Transverse colon (tissue), 4 donors: ENCODE results near the gene LRRC74A. TPM values are rescaled to one million over a fixed set of nuclear protein-coding genes. Genes with fewer than 3 reads are reported as not detected.

Experiments
- DNase-seq: peaks from one replicate; pipeline ENCODE4 v3.0.0-alpha.2; 2019
- H3K27ac ChIP-seq, 4 donors: fragments of 200-600 bp; sonication (generic); 2 replicates each; pipeline ENCODE4 v1.5.1; 2016 to 2018; ENCODE audit warnings: inconsistent platforms in 4 of 4
- H3K27me3 ChIP-seq: fragments of 200-600 bp; sonication (generic); 2 replicates; pipeline ENCODE4 v1.5.1; 2017; ENCODE audit warnings: inconsistent platforms
- H3K36me3 ChIP-seq, 4 donors: fragments of 200-600 bp; sonication (generic); 2 replicates each; pipeline ENCODE4 v1.5.1; 2017 to 2019; ENCODE audit warnings: inconsistent platforms in 4 of 4
- H3K4me1 ChIP-seq, 4 donors: fragments of 200-600 bp; sonication (generic); 2 replicates each; pipeline ENCODE4 v1.5.1; 2017 to 2020; ENCODE audit warnings: inconsistent platforms in 4 of 4
- H3K4me3 ChIP-seq, 4 donors: fragments of 200-600 bp; sonication (generic); 1 replicate in 1 of 4; 2 replicates in 3 of 4; pipeline versions ENCODE4 v1.5.1 to v1.6.1; 2017 to 2019; ENCODE audit warnings: inconsistent platforms in 4 of 4
- H3K9me3 ChIP-seq, 2 donors: fragments of 200-600 bp; sonication (generic); 2 replicates each; pipeline ENCODE4 v1.5.1; 2017 to 2019; ENCODE audit warnings: inconsistent platforms in 2 of 2
- EP300 ChIP-seq: sonication (generic); formaldehyde crosslinking; IDR thresholded peaks from one replicate; pipeline ENCODE4 v1.6.1; 2017; ENCODE audit warnings: antibody characterized with exemption, low read depth
- POLR2A ChIP-seq: fragments of 450-650 bp; IDR thresholded peaks from one replicate; pipeline ENCODE4 v1.6.1; 2016; ENCODE audit warnings: antibody characterized with exemption, mild to moderate bottlenecking, moderate library complexity
- POLR2AphosphoS5 ChIP-seq, 3 donors: sonication (generic); formaldehyde crosslinking; IDR thresholded peaks; one replicate each; pipeline ENCODE4 v1.6.1; 2016; ENCODE audit warnings: antibody characterized with exemption in 3 of 3
- WGBS, 2 donors: methylation state at CpG; one replicate each; pipeline ENCODE4 v1.1.5; 2018; ENCODE audit warnings: low coverage in 1 of 2; 5-methylcytosine and 5-hydroxymethylcytosine counted together
- in situ Hi-C, 4 donors: fragments of 200-750 bp; cut with MboI; loops; one replicate each; pipeline versions ENCODE4 v1.15.0 to v1.15.1; 2017; ENCODE audit warnings: low sequenced_read_pairs in 3 of 4, low pct_ligation_motif_present in 1 of 4, low pct_unique_long_range_greater_than_20kb in 1 of 4
- intact Hi-C: fragments of 100-400 bp; cut with DNase I; formaldehyde crosslinking; loops from one replicate; pipeline ENCODE4 v1.15.1; 2023; ENCODE audit warnings: low total_unique reads
- total RNA-seq, 4 donors: library from RNA; depleted of rRNA; stranded (reverse); fragments of >200 nt; gene quantifications; one replicate each; pipeline ENCODE4 v1.1.0, GENCODE V29; 2016
- TF ChIP-seq, protein P1 (sequence below), 5 experiments: fragments of 200-600 bp in 3 of 5; fragments of 450-650 bp in 2 of 5; sonication (generic) in 3 of 5; IDR thresholded peaks; 1 replicate in 2 of 5; 2 replicates in 3 of 5; pipeline ENCODE4 v1.5.1; 2016 to 2017; ENCODE audit warnings: antibody characterized with exemption in 5 of 5, inconsistent platforms in 3 of 5, mild to moderate bottlenecking in 2 of 5, moderate library complexity in 1 of 5

The LRRC74A gene
- total RNA-seq, 4 donors from 2014 or later = not detected

DNA sequence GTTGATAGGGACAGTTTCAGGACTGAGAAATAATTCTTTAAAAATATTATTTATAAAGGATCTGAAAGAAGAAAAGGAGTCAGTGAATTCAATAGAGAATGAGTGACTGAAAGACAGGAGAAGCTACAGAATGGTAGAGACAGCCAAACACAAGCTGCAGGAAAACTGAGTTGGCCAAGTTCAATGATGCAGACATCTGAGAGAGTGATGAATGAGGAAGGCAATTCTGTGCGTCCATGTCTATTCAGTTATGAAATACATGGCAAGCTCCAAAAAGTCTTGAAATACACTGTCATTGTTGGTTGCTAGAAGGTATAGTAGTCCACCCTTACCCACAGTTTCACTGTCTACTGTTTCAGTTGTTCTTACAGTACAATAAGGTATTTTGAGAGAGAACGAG lies 6.8 kb downstream of the LRRC74A start:
- in situ Hi-C loops = no loop called here
- Histone ChIP-seq H3K4me3 (no peak overlapping the region), H3K27ac (no peak overlapping the region), H3K36me3 (no peaks in the 10 kb centered on the region), H3K4me1 (no peaks in the 10 kb centered on the region), H3K27me3 (no peaks in the 10 kb centered on the region), H3K9me3 (no peaks in the 10 kb centered on the region)
- intact Hi-C loops = no loop called here
- TF ChIP-seq EP300 (no peak), POLR2A (no peak), POLR2AphosphoS5 (IDR thresholded peaks at IDR 0.05) (no peak)
- TF ChIP-seq, protein P1, sequence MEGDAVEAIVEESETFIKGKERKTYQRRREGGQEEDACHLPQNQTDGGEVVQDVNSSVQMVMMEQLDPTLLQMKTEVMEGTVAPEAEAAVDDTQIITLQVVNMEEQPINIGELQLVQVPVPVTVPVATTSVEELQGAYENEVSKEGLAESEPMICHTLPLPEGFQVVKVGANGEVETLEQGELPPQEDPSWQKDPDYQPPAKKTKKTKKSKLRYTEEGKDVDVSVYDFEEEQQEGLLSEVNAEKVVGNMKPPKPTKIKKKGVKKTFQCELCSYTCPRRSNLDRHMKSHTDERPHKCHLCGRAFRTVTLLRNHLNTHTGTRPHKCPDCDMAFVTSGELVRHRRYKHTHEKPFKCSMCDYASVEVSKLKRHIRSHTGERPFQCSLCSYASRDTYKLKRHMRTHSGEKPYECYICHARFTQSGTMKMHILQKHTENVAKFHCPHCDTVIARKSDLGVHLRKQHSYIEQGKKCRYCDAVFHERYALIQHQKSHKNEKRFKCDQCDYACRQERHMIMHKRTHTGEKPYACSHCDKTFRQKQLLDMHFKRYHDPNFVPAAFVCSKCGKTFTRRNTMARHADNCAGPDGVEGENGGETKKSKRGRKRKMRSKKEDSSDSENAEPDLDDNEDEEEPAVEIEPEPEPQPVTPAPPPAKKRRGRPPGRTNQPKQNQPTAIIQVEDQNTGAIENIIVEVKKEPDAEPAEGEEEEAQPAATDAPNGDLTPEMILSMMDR (IDR thresholded peaks at IDR 0.05) = no peak
- no peak for DNase-seq
- 67 to 89% methylated on average over 2 of the region's 2 CpGs for WGBS, 2 donors

DNA sequence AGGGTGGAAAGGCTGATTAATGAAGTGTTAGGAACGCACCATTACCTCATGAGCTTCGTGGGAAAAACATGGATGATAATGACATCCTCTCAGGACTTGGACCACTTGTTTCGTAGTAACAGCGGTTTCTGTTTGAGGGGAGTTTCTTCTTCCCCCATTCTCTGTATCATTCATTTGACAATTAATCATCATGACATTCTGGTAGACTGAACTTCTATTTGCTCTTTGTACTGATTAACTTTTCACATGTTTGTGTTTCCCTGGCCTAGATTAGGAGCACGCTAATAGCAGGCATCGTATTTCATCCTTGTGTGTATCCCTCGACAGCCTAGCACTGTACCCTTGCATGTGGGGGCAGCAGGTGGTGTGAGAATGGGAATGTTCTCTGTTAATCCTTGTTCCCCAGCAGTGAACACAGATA lies 8.0 kb downstream of the LRRC74A start:
- Histone ChIP-seq H3K9me3 (no peaks in the 10 kb centered on the region), H3K4me1 (no peaks in the 10 kb centered on the region), H3K36me3 (no peaks in the 10 kb centered on the region), H3K27me3 (no peaks in the 10 kb centered on the region), H3K27ac (no peak overlapping the region), H3K4me3 (no peak overlapping the region)
- in situ Hi-C loops (no loop called here), intact Hi-C loops (no loop called here)
- TF ChIP-seq POLR2AphosphoS5 (IDR thresholded peaks at IDR 0.05) (no peak), POLR2A (no peak), EP300 (no peak)
- TF ChIP-seq, protein P1 (IDR thresholded peaks at IDR 0.05) = no peak
- 64 to 88% methylated on average over 4 to 7 of the region's 7 CpGs for WGBS, 2 donors
- no peak for DNase-seq

DNA sequence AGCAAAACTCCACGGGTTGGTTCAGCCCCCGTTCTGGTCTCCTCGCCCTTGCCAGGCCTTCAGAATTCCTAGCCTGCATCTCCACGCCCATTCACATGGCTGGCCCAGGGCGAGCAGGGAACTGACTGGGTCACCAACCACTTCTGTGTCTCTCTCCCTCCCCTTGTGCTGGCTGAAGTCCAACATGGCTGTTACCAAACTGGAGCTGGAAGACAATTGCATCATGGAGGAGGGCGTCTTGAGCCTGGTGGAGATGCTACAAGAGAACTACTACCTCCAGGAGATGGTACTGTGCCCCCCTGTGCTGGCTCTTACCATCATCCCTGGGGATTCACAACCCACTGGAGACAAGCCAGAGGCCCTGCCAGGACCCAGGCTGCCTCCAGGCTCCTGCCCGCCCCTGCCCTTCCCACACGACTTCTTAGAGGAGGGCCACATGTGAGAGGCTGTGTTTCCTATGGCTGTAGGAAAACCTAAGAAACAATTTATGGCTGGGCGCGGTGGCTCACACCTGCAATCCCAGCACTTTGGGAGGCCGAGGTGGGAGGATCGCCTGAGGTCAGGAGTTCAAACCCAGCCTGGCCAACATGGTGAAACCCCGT lies 9.9 kb downstream of the LRRC74A start:
- 83% methylated on average over 13 of the region's 13 CpGs; no CpG with 5 or more reads in 1 of the 2 donors for WGBS, 2 donors
- H3K4me1 ChIP-seq = no peaks in the 10 kb centered on the region
- H3K9me3 ChIP-seq = no peaks in the 10 kb centered on the region
- H3K4me3 ChIP-seq = no peak overlapping the region
- no peaks in the 10 kb centered on the region for H3K36me3 ChIP-seq
- no peak overlapping the region for H3K27ac ChIP-seq
- in situ Hi-C loops (no loop called here), intact Hi-C loops (no loop called here)
- no peak for DNase-seq
- no peaks in the 10 kb centered on the region for H3K27me3 ChIP-seq
- TF ChIP-seq, protein P1 (IDR thresholded peaks at IDR 0.05) = no peak
- no peak for TF ChIP-seq POLR2A
- TF ChIP-seq POLR2AphosphoS5 (IDR thresholded peaks at IDR 0.05) = no peak
- no peak for TF ChIP-seq EP300

- TF ChIP-seq, protein P1 (IDR thresholded peaks at IDR 0.05) = no peak
- TF ChIP-seq POLR2AphosphoS5 (IDR thresholded peaks at IDR 0.05) = no peak
- no peak for TF ChIP-seq POLR2A
- TF ChIP-seq EP300 = no peak
- Histone ChIP-seq H3K9me3 (no peaks in the 10 kb centered on the region), H3K36me3 (no peaks in the 10 kb centered on the region), H3K4me3 (no peak overlapping the region), H3K27ac (no peak overlapping the region), H3K27me3 (no peaks in the 10 kb centered on the region), H3K4me1 (no peaks in the 10 kb centered on the region)
- intact Hi-C loops (no loop called here), in situ Hi-C loops (no loop called here)
- 75 to 100% methylated on average over 1 to 5 of the region's 5 CpGs for WGBS, 2 donors
- DNase-seq = no peak
Measured at GRCh38 chr14:76837524-76837923, 11.3 kb downstream of the LRRC74A start.
